Ectodermal cell (in vitro differentiated cells): ENCODE measurements around the gene THSD4.

Experiments
- H3K27ac ChIP-seq: 2 replicates; pipeline ENCODE4 v1.7.0; 2013; ENCODE audit warnings: mild to moderate bottlenecking, low read depth, low read length; ENCODE audit not compliant: insufficient read depth, poor library complexity, severe bottlenecking
- H3K27me3 ChIP-seq: 2 replicates; pipeline ENCODE4 v1.7.0; 2013; ENCODE audit warnings: mild to moderate bottlenecking, low read length; ENCODE audit not compliant: insufficient read depth, control insufficient read depth, poor library complexity, severe bottlenecking
- H3K36me3 ChIP-seq: one replicate; pipeline ENCODE4 v1.7.0; 2013; ENCODE audit warnings: low read length; ENCODE audit not compliant: control insufficient read depth, insufficient read depth
- H3K4me1 ChIP-seq: one replicate; pipeline ENCODE4 v1.7.0; 2013; ENCODE audit warnings: low read length; ENCODE audit not compliant: control insufficient read depth, insufficient read depth
- H3K4me3 ChIP-seq: 2 replicates; pipeline ENCODE4 v1.7.0; 2013; ENCODE audit warnings: low read depth, low read length, control low read depth; ENCODE audit not compliant: insufficient read depth
- H3K9me3 ChIP-seq: 2 replicates; pipeline ENCODE4 v1.7.0; 2013; ENCODE audit warnings: mild to moderate bottlenecking, low read length, moderate library complexity; ENCODE audit not compliant: control insufficient read depth
- WGBS, 2 experiments: methylation state at CpG; one replicate each; pipeline ENCODE4 v1.1.7; 2013; ENCODE audit warnings: missing lambda C conversion rate in 2 of 2; 5-methylcytosine and 5-hydroxymethylcytosine counted together

The THSD4 gene

DNA sequence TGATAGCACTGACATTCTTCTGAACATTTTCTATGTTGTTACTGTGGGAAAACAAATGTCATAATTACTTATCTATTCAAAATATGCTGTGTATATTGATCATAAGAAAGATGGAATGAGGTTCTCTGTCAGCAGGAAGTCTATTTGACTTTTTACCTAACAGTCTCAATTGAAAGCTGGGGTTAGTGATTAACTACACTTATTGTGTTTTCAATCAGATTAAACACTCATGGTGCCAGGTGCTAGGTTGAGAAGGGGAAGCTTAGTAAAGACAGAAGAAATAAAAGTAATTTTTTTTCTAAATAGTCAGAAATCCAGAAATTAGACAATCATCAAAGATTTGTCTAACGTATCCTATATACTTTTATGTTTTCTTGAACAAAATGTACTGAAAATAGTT, 414.1 kb downstream of the THSD4 start:
- no peak overlapping the region for H3K27ac ChIP-seq
- H3K27me3 ChIP-seq: no peaks in the 10 kb centered on the region
- no peaks in the 10 kb centered on the region for H3K9me3 ChIP-seq
- H3K4me1 ChIP-seq: no peaks in the 10 kb centered on the region
- H3K36me3 ChIP-seq: no peaks in the 10 kb centered on the region
- no CpG with 5 or more reads among the region's 1 CpG for WGBS, 2 experiments
- no peak overlapping the region for H3K4me3 ChIP-seq

DNA sequence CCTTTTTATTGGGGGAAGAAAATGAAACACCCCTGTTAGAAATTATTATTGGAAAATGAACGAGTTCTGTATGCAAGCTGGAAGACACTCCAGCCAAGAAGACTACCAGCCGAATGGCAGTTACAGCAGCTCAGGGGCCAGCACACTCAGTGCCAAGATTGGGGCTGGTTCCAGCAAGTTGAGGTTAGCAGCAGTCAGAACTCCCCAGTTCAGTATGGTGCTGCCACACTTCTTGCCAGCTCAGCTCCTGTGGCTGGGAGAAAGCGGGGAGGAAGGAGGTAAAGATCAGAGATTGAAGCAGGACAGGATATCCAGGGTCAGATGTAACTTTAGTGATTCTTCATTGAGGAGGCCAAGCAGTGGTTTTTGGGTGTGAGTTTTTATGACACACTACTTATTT, 414.8 kb downstream of the THSD4 start:
- Histone ChIP-seq H3K9me3 (no peaks in the 10 kb centered on the region), H3K36me3 (no peaks in the 10 kb centered on the region), H3K4me3 (no peak overlapping the region), H3K27me3 (no peaks in the 10 kb centered on the region), H3K27ac (no peak overlapping the region), H3K4me1 (no peaks in the 10 kb centered on the region)
- WGBS, 2 experiments: 95 to 97% methylated on average over 3 of the region's 3 CpGs

DNA sequence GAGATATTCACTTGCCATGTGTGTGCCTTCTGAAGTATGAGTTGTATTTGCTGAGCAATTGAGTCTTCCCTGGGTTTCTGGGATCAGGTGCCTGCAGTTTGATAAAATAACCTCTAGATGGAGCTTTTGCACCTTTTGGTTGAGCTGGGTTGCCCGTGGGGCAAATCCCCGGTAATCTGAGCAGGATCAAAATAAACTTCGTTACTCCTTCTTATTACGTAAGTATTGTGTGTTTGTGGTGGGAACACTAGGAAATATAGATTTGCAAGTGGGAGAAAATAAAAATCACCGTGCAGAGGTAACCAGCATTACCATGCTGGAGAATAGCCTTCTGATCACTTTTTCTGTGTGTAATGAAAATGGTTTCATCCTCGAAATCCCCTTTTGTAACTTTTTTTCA, 417.7 kb downstream of the THSD4 start:
- Histone ChIP-seq H3K9me3 (no peaks in the 10 kb centered on the region), H3K4me3 (no peak overlapping the region), H3K36me3 (no peaks in the 10 kb centered on the region), H3K27me3 (no peaks in the 10 kb centered on the region), H3K27ac (no peak overlapping the region), H3K4me1 (no peaks in the 10 kb centered on the region)
- WGBS, 2 experiments: 70 to 71% methylated on average over 6 of the region's 6 CpGs

DNA sequence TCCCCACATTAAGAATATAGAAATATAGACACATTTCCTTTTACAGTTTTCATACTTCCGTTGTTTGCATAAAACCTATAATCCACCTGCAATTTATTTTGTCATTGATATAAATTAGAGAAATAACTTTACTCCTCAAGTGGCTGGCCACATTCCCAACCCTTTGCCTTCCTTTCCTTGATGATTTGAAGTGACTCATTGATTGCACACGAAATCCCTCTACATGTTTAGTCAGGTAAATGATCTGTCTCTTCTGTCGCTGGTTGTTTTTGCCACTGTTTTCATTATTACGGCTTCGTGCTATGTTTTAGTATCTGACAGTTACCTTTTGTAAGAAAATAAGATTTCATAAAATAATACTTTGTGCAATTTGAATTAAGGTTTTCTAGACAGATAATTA, 422.9 kb downstream of the THSD4 start:
- WGBS, 2 experiments: 83 to 98% methylated on average over 1 to 5 of the region's 5 CpGs
- no peak overlapping the region for H3K27ac ChIP-seq
- H3K4me1 ChIP-seq: peaks cover 8% of the 10 kb centered on the region
- H3K9me3 ChIP-seq: no peaks in the 10 kb centered on the region
- no peak overlapping the region for H3K4me3 ChIP-seq
- no peaks in the 10 kb centered on the region for H3K27me3 ChIP-seq
- H3K36me3 ChIP-seq: no peaks in the 10 kb centered on the region

DNA sequence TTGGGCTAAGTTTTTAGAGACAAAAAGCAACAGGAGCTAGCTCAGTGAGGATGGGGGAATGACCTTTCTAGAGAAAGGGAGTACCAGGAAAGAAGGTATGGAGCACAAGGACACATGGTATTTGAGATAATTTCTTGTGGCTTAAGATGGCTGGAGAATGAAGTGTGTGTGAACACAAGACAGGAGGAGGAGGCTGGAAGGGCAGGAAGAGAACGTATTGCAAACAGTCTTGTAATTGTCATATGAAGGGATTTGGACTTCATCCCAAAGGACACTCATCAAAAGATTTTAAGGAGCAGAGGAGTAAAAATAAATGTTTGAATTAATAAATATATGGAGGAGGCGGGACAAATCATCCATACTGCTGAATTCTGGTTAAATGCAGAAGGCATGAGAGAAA, 426.5 kb downstream of the THSD4 start:
- no peaks in the 10 kb centered on the region for H3K9me3 ChIP-seq
- no peaks in the 10 kb centered on the region for H3K36me3 ChIP-seq
- peaks cover 8% of the 10 kb centered on the region for H3K4me1 ChIP-seq
- H3K4me3 ChIP-seq: no peak overlapping the region
- WGBS, 2 experiments: 92 to 94% methylated on average over 1 to 2 of the region's 2 CpGs
- no peaks in the 10 kb centered on the region for H3K27me3 ChIP-seq
- H3K27ac ChIP-seq: no peak overlapping the region

DNA sequence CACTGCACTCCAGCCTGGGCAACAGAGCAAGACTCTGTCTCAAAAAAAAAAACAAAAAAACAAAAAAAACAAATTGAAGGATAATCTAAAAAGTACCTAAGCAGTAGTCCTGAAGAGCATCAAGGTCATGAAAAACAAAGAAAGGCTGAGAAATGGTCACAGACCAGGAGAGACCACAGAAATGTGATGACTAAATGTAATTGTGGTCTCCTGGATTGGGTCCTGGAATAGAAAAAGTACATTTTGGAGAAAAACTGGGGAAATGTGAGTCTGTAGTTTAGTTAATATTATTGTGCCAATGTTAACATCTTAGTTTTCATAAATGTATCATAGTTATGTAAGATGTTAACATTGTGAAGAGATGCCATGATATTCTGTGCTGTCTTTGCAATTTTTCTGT, 427.6 kb downstream of the THSD4 start:
- Histone ChIP-seq H3K27ac (no peak overlapping the region), H3K36me3 (no peaks in the 10 kb centered on the region), H3K4me3 (no peak overlapping the region), H3K4me1 (peaks cover 10% of the 10 kb centered on the region), H3K27me3 (no peaks in the 10 kb centered on the region), H3K9me3 (no peaks in the 10 kb centered on the region)

DNA sequence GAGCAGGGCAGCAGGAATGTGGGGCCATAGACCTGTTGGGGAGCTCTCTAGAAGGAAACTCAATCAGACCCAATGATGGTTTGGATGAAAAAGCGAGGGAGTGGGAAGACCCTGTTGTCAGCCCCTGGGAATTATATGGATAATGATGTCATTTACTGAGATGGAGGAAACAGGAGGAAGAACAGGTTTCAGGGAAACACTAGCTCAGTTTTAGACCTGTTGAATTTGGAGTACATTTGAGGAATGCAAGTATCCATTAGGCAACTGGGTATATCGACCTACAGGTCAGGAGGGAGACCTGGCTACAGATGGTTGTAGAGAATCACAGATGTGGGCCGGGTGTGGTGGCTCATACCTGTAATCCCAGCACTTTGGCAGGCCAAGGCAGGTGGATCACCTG, 428.1 kb downstream of the THSD4 start:
- no peaks in the 10 kb centered on the region for H3K9me3 ChIP-seq
- no peaks in the 10 kb centered on the region for H3K27me3 ChIP-seq
- no peaks in the 10 kb centered on the region for H3K36me3 ChIP-seq
- H3K27ac ChIP-seq: no peak overlapping the region
- H3K4me1 ChIP-seq: peaks cover 16% of the 10 kb centered on the region
- H3K4me3 ChIP-seq: no peak overlapping the region
- 94% methylated on average over 3 of the region's 3 CpGs for whole genome bisulfite sequencing, 2 experiments

DNA sequence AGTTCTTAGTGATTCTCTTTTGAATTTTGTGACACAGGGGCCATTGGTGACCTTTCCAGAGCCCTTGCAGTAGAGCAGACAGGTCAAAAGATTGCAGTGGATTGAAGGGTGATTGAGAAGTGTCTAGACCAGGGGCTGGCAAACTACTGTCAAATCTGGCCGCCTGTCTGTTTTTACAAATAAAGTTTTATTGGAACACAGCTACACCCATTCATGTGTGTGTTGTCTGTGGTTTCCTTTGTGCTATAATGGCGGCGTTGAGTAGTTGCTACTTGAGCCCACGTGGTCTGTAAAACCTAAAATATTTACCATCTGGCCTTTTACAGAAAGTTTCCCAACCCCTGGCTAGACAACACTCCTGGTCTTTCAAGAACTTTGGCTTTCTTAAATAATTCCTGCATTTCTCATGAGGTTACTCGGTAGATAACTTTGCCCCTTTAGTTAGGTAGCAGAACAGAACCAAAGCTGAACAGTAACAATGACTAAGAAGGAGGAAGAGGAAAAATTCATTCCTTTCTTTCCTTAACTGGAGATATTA, 430.0 kb downstream of the THSD4 start:
- no peaks in the 10 kb centered on the region for H3K27me3 ChIP-seq
- H3K36me3 ChIP-seq: no peaks in the 10 kb centered on the region
- H3K27ac ChIP-seq: no peak overlapping the region
- WGBS, 2 experiments: 64 to 77% methylated on average over 3 to 5 of the region's 5 CpGs
- no peak overlapping the region for H3K4me3 ChIP-seq
- no peaks in the 10 kb centered on the region for H3K9me3 ChIP-seq
- peaks cover 15% of the 10 kb centered on the region for H3K4me1 ChIP-seq

DNA sequence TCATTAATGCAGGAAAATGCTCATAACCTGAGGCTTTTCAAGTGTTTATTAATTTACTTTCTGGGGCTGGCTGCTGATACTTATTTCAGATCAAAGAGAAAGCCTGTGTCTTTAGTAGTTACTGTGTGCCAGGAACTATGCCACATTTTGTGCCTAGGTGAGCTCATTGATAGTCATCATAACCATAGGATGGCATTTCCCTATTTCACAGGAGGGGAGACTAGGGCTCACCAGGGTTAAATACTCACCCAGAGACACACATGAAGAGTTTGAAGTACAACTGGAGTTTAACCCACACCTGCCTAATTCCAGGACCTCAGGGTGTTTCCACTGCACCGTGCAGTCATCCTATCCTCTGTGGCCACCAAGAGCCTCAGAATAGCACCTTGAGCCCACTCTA, 430.7 kb downstream of the THSD4 start:
- H3K4me3 ChIP-seq: no peak overlapping the region
- no peak overlapping the region for H3K27ac ChIP-seq
- WGBS, 2 experiments: 97 to 98% methylated on average over 1 of the region's 1 CpG
- no peaks in the 10 kb centered on the region for H3K36me3 ChIP-seq
- no peaks in the 10 kb centered on the region for H3K27me3 ChIP-seq
- H3K9me3 ChIP-seq: no peaks in the 10 kb centered on the region
- peaks cover 15% of the 10 kb centered on the region for H3K4me1 ChIP-seq

DNA sequence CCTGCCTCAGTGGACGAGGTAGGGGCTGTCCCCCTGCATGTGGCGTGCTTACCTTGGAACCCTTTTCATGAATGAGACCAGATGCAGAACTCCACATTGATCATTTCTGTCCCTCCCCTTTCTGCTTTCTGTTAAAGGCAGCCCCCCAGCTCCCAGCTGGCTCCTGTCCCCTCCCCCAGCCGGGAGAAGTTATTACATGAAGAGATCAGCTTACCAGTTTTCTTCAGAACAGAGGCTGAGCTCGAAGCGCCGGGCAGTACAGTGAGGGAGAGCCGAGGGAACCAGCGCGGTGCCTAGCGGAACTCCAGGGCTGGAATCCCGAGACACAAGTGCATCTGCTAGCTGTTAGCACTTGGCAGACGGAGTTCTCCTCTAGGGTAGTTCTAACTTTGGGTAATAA, 431.7 kb downstream of the THSD4 start:
- H3K27ac ChIP-seq: no peak overlapping the region
- H3K36me3 ChIP-seq: no peaks in the 10 kb centered on the region
- H3K4me3 ChIP-seq: no peak overlapping the region
- 74 to 83% methylated on average over 12 of the region's 12 CpGs for WGBS, 2 experiments
- H3K4me1 ChIP-seq: peaks cover 15% of the 10 kb centered on the region
- H3K27me3 ChIP-seq: no peaks in the 10 kb centered on the region
- no peaks in the 10 kb centered on the region for H3K9me3 ChIP-seq

DNA sequence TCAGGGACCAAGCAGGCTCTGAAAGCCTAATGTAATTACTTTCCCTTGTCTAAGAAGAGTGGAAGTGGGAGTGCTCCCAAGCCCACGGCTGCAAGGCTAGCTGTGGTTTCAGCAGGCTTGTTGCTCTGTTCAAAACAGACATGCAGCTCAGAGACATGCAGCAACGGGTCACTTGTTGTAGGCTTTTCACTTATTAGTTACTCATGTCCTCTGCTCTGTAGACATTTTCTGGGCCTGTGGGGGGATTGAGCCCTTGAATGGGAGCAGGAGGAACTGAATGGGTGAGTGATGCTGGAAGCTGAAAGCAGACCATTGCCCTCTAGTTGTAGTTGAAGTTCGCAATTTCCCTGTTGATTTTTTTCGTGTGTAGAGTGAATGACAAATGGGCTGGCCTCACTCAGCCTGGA, 433.1 kb downstream of the THSD4 start:
- WGBS, 2 experiments: 43 to 57% methylated on average over 4 of the region's 4 CpGs
- H3K27ac ChIP-seq: peak overlapping the region; percentile 61
- H3K9me3 ChIP-seq: no peaks in the 10 kb centered on the region
- no peaks in the 10 kb centered on the region for H3K27me3 ChIP-seq
- H3K36me3 ChIP-seq: no peaks in the 10 kb centered on the region
- no peak overlapping the region for H3K4me3 ChIP-seq
- H3K4me1 ChIP-seq: peaks cover 15% of the 10 kb centered on the region
